GM21381 (cell line): ENCODE data around the gene OVCA2.
"Not testable (repeated sequence)": the region's sequence is repeated elsewhere in the genome, so short reads cannot be mapped to it uniquely, and the experiment has no call there.

Experiments
- ATAC-seq: cut with Tn5 transposase; IDR thresholded peaks from one replicate; pipeline ENCODE4 v1.9.1; 2021; ENCODE audit warnings: mild to moderate bottlenecking, moderate library complexity; ENCODE audit not compliant: unreplicated experiment

OVCA2 gene

GRCh38 chr17:2013220-2013993 is 28.4 kb upstream of the OVCA2 start:
- ATAC-seq = not testable (repeated sequence)

DNA sequence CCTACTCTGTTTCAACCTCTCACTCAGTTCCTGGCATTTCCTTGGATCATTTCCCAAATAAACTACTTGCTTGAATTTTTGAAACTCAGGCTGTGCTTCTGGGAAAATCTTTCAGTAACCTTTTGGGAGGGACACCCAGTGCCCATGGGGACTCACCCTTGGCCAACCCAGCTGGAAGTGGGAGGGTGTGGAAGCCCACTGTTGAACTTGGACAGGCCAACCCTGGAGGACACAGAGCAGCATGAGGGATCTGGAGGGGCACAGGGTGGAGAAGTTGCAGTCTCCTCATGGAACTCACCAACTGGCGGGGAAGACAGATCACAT is 27.9 kb upstream of the OVCA2 start:
- ATAC-seq = no peak

DNA sequence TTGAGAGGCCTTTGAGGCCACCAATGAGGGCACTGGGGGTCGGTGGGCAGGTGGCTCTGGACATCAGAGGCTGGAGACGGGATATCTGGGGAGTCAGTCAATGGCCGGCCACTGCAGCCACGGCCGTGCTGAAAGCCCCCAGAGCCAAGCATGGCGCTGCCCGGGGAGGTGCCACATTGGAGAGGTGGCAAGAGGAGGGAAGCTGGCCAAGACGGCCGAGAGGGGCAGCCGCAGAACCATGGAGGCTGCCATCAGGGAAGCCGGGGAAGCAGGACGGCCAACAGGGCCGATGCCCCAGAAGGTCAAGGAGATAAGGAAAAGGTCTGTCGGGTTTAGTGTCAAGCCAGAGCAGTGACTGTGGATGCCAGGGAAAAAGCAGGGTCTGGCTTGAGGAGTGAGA is 26.5 kb upstream of the OVCA2 start:
- no peak for ATAC-seq

- no peak for ATAC-seq
Measured at GRCh38 chr17:2016494-2016893, 25.3 kb upstream of the OVCA2 start.

- ATAC-seq = no peak
Measured at GRCh38 chr17:2017274-2017941, 24.4 kb upstream of the OVCA2 start.

DNA sequence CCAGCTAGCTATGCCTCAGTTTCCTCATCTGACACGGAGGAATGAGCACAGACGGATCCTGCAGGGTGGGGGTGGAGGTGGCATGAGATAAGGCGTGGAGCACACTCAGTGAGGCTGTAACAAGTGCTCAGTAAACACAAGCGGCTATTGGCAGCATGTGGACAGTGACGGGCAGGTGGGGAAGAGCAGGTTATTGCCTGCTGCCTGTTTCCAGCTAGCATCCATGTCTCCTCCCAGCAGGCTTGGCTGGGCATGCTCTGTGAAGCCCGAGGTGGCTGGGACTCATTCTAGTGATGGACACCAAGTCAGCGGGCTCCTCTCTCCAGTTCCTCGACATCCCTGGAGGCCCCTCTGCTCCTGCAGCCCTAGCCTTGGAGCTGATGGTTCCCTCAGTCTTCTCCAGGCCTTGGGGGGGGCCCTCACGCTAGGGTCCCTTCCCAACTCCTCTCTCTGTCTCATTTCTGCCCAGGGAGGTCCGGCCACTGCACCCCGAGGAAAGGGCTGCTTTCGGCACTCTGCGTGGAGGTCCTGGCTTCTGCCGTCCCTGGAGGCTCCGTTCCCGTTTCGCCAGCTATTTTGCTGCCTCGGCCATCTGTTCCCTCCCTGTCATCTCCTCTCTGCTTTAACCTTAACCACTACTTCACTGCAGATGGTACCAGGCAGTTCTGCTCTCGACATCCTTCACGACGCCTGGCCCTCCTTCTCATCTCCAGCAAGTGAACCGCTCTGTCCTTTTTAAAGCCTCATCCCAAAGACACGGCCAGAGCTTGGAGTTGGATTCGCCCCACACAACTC is 22.9 kb upstream of the OVCA2 start:
- no peak for ATAC-seq

DNA sequence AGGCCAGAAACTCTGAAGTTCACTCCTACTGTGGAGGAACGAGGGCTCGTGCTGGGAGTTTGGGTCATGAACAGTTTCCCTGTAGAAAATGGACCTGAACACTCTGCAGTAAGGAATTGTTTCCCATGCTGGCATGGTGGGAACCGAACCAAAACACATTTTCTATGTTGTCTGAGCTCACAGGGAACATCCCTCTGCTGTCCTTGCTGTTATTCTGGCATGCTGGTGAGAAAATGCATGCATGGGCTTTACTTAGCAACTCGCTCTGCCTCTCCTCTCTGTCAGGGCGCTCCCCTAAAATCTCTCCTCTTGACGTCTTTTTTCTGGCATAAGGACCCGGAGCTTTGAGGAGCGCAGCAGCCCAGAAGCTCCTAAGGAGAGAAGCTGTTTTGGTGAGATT is 22.1 kb upstream of the OVCA2 start:
- ATAC-seq = no peak

DNA sequence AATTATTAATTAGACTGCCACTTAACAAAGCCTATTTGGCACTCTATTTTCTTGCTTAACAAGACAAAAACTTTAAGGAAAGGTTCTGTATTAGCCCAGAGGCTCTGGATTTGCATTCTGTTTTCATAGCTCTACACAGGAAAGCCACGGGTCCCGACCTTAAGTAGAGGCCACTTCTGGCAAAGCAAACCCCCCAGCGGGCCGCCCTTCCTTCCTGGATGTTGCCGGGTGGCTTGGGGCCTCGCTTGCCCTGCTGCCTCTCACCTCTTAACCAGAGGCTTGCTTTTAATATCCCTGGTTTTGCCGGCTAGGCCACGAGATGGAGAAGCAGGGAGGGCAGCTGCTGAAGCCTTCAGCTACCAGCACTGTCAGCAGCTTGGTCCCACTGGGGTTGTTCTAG is 21.1 kb upstream of the OVCA2 start:
- no peak for ATAC-seq

DNA sequence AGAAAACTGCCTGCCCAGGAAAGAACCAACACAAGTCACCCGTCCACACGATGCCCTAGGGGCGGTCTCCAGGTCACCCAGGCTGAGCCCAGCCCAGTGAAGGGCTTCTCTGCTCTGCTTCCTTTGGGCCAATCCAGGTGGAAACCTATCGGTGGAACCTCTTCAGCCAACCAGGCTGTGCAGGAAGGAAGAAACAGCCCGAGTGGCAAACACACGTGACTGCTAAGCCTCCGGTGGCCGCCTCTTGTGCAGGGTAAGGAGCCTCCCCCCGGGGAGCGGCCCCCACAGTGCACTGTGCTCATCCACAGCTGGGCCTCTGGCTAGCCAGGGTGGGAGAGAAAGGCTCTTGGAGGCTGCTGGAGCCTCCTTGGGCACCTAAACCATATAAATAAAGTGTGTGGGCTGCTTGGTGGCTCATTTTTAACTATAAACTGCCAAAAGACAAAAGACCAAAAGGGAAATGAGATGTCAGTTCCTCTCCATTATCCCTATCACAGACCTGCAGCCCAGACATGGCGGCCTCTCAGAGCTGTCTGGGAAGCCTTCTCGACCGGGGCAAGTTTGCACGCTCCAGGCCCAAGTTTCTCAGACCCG is 19.1 kb upstream of the OVCA2 start:
- no peak for ATAC-seq

DNA sequence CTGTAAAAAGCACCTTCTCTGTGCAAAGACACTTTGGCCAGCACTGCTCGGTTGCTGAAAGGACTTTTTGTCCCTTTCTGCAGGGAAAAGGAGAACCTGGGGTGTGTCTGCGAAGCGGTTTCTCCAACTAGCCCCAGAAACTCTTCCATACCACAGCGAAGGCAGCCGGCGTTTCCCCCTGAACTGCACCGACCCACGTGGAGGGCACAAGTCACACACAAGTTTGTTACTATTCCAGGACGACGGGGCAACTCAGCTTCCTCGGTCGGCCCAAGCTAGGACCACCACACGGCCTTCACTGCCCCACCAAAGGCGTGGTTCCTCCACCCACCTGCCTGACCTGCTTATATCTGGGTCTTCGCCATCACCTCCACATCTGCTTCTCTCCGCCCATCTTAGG is 18.6 kb upstream of the OVCA2 start:
- no peak for ATAC-seq

- ATAC-seq = no peak
Measured at GRCh38 chr17:2023692-2024571, 17.9 kb upstream of the OVCA2 start.

GRCh38 chr17:2024572-2025219 is 17.1 kb upstream of the OVCA2 start:
- no peak for ATAC-seq

- no peak for ATAC-seq
Measured at GRCh38 chr17:2025220-2025621, 16.6 kb upstream of the OVCA2 start, which contains the start of gene RTN4RL1. TSS of gene RTN4RL1 (minus strand) at chr17:2025334. CDS start at chr17:2024865, 469 bp downstream.

GRCh38 chr17:2025622-2026309 is 16.1 kb upstream of the OVCA2 start:
- ATAC-seq = no peak

- ATAC-seq = no peak
Measured at GRCh38 chr17:2027528-2028233, 14.1 kb upstream of the OVCA2 start.

- ATAC-seq = no peak
Measured at GRCh38 chr17:2028234-2028614, 13.6 kb upstream of the OVCA2 start.

DNA sequence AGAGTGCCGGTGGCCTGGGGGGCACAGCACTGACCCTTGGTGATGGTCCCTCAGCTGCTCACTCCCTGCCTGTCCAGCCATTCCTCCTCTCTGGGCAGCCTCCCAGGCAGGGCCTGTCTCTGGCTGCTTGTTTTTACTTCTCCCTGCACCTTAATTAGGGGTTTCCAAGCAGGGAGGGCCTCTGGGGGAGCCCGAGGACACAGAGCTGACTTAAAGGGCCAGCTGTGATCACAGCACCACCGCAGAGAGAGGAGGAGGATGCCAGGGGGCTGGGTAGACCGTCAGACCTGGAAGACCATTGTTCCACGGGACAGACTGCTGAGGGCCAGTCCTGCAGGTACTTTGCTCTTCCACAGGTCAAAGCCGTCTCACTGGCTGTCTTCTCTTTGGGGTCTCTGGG is 13.1 kb upstream of the OVCA2 start:
- no peak for ATAC-seq

DNA sequence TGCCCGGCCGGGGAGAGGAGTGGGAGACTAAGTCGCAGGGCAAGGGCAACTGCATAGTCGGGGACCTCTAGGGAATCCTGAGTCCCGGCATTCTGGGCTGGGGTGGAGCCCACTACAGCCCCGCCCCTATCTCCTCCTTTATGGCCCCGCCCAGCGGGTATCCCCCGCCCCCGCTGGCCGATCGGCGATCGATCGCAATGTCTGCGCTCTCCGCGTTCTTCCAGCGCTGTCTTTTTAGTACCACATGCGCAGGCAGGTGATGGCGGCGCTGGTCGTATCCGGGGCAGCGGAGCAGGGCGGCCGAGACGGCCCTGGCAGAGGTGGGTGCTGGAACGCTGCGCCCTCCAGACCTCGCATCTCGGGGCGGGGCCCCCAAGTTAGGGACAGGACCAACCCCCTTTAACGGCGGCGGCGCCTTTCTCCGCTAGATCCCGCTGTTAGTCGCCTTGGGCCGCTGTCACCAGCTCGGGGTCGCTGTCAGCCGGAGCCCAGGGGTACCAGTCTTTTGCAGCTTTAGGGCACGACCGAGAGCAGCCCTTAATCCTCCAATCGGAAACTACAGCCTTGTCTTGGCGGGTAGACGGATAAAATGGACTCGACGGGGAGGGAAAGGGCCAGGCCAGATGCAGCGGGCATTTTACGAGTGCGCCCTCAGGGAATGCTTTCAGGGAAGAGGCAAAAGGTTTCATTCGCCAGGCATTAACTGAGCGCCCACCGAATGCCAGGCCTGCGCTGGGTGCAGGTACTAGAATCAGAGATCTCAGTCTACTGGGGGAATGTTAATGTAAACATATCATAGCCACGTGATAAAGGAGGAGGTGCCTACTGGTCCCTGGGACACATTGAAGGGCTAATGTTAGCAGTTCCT is 11.7 kb upstream of the OVCA2 start, which contains the start of gene DPH1:
DPH1 (plus strand) TSS at position 243 of the 868 bp plus-strand sequence; CDS start at position 260, 17 bp downstream.
- peak; percentile 60 for ATAC-seq
